ENCODE results near the gene SSBP4. TPM values are rescaled to one million over a fixed set of nuclear protein-coding genes. Genes with fewer than 3 reads are reported as not detected.

The SSBP4 gene
- total and polyA plus RNA-seq, 2 donors (not counting 3 experiments of a cell fraction or from before 2014, with no cell fraction given) = 89.6 to 151 TPM

DNA sequence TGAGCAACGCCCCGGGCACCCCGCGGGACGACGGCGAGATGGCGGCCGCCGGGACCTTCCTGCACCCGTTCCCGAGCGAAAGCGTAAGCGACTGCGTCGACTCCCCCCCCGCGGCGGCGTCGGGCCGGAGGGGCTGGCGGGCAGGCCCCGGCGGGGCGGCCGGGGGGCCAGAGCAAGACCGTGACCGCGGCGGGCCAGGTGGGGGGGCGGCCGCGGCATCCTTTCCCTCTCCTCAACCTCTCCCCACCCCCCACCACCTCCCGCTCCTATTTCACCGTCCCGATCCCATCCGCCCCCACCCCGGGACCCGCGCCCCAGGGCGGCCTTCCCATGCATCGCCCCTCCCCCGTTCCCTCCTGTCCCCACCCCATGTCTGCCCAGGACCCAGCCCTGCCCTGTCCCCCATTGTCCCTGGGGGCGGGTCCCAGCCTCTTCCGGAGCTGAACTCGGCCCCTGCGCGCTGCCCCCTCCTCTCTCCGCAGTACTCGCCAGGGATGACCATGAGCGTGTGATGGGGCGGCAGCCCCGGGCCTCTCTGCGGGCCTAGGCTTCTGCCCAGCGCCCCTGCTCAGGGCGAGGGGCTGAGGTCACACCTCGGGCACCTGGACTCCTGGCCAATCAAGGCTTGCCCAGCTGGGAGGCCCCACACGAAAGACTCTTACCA, 14.7 kb downstream of the SSBP4 start:
- dilution Hi-C loops (cut with MboI; ENCODE audit: extremely low pct_ligation_motif_present, low sequenced_read_pairs) (no loop called here), intact Hi-C loops (cut with micrococcal nuclease) (no loop called here)
- H3K36me3 ChIP-seq (ENCODE audit: control insufficient read depth in 2 of 2, extremely low read depth in 1 of 2, insufficient read depth in 2 of 2, low read length in 2 of 2) = peaks cover 0 to 2% of the 10 kb centered on the region in 2 experiments
- no peaks in the 10 kb centered on the region for H3K27me3 ChIP-seq (ENCODE audit: control insufficient read depth in 2 of 2, insufficient read depth in 2 of 2, low read length in 2 of 2)
- peak overlapping the region in 1 of 3 experiments; percentile 69 for H3K4me3 ChIP-seq (replicated peaks in 1 of 3; ENCODE audit: insufficient read depth in 1 of 3, low read depth in 1 of 3, low read length in 3 of 3)
- no peak overlapping the region for H3K9ac ChIP-seq (replicated peaks; ENCODE audit: extremely low read depth, insufficient read depth, low read length)
- peak; percentile 0 for TF ChIP-seq POLR2AphosphoS5 (IDR thresholded peaks at IDR 0.05; ENCODE audit: insufficient read depth, low read depth, low read length)
- TF ChIP-seq EZH2 (IDR thresholded peaks at IDR 0.05; ENCODE audit: borderline replicate concordance, low read depth, low read length, severe bottlenecking) = no peak
- H3K79me2 ChIP-seq (ENCODE audit: control insufficient read depth, insufficient read depth, low read length) = peaks cover 2% of the 10 kb centered on the region
- no peaks in the 10 kb centered on the region for H3K9me1 ChIP-seq (replicated peaks; ENCODE audit: control insufficient read depth, extremely low read depth, insufficient read depth, low read length)
- BruUV-seq (replicated peaks) = TSS peak; percentile 91
- H2AFZ ChIP-seq (ENCODE audit: low read depth, low read length) = no peak overlapping the region
- H3K4me2 ChIP-seq (ENCODE audit: insufficient read depth, low read length) = no peak overlapping the region
- no peak overlapping the region for H3K27ac ChIP-seq (ENCODE audit: insufficient read depth, low read depth, low read length)
- no peak for FAIRE-seq
- H3K4me1 ChIP-seq (ENCODE audit: control insufficient read depth, extremely low read depth, insufficient read depth, low read length) = peaks cover 19% of the 10 kb centered on the region
- no peaks in the 10 kb centered on the region for H3K9me3 ChIP-seq (replicated peaks; ENCODE audit: control insufficient read depth, insufficient read depth, low read length)
- DNase-seq (ENCODE audit: low read depth, low spot score) = no peak
- CTCF ChIA-PET = no interaction called here
- H4K20me1 ChIP-seq (replicated peaks; ENCODE audit: control insufficient read depth, extremely low read depth, insufficient read depth, low read length) = no peaks in the 10 kb centered on the region
- POLR2A ChIA-PET = no interaction called here

DNA sequence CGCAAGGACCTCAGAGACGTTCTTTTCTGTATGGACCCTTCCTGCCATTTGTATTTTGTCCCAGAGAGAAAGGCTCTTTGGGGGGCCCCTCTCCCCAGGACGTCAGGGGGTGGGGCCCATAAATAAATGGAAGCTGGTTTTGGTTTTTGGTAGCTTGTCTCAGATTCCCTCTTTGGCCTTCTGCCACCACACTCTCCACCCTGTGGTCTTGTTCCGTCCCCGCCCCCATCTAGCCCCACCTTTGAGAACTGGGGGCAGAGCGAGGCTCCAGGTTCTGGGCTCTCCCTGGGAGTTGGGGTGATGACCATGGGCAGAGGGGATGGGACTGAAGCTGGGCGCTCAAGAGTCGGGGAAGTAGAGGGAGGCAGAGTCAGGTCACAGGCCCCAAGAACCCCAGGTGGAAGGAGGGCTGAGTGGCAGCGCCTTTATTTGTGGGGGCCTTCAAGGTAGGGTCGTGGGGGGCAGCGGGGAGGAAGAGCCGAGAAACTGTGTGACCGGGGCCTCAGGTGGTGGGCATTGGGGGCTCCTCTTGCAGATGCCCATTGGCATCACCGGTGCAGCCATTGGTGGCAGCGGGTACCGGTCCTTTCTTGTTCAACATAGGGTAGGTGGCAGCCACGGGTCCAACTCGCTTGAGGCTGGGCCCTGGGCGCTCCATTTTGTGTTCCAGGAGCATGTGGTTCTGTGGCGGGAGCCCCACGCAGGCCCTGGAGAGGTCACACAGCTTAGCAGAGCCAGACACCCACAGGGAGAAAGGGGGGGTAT, 15.4 kb downstream of the SSBP4 start:
- no TSS peak for BruUV-seq (replicated peaks)
- ChIA-PET POLR2A (interaction anchor here (0.6 kb wide), 1 partner anchor 120 kb away, joined by 3 read pairs; no protein-coding TSS in a partner anchor), CTCF (no interaction called here)
- no peaks in the 10 kb centered on the region for H4K20me1 ChIP-seq (replicated peaks; ENCODE audit: control insufficient read depth, extremely low read depth, insufficient read depth, low read length)
- dilution Hi-C loops (cut with MboI; ENCODE audit: extremely low pct_ligation_motif_present, low sequenced_read_pairs) (no loop called here), intact Hi-C loops (cut with micrococcal nuclease) (no loop called here)
- FAIRE-seq (no peak), DNase-seq (ENCODE audit: low read depth, low spot score) (no peak)
- no peak overlapping the region for H3K27ac ChIP-seq (ENCODE audit: insufficient read depth, low read depth, low read length)
- no peak overlapping the region for H3K4me2 ChIP-seq (ENCODE audit: insufficient read depth, low read length)
- H3K9me3 ChIP-seq (replicated peaks; ENCODE audit: control insufficient read depth, insufficient read depth, low read length) = no peaks in the 10 kb centered on the region
- no peak for TF ChIP-seq EZH2 (IDR thresholded peaks at IDR 0.05; ENCODE audit: borderline replicate concordance, low read depth, low read length, severe bottlenecking)
- no peak for TF ChIP-seq POLR2AphosphoS5 (IDR thresholded peaks at IDR 0.05; ENCODE audit: insufficient read depth, low read depth, low read length)
- TF ChIP-seq, protein P1, sequence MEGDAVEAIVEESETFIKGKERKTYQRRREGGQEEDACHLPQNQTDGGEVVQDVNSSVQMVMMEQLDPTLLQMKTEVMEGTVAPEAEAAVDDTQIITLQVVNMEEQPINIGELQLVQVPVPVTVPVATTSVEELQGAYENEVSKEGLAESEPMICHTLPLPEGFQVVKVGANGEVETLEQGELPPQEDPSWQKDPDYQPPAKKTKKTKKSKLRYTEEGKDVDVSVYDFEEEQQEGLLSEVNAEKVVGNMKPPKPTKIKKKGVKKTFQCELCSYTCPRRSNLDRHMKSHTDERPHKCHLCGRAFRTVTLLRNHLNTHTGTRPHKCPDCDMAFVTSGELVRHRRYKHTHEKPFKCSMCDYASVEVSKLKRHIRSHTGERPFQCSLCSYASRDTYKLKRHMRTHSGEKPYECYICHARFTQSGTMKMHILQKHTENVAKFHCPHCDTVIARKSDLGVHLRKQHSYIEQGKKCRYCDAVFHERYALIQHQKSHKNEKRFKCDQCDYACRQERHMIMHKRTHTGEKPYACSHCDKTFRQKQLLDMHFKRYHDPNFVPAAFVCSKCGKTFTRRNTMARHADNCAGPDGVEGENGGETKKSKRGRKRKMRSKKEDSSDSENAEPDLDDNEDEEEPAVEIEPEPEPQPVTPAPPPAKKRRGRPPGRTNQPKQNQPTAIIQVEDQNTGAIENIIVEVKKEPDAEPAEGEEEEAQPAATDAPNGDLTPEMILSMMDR (IDR thresholded peaks at IDR 0.05; ENCODE audit: extremely low read depth in 1 of 2, insufficient read depth in 1 of 2, low read depth in 1 of 2, low read length in 2 of 2) = no peak
- no peak for TF ChIP-seq POLR2A (IDR thresholded peaks at IDR 0.05; ENCODE audit: low read depth, low read length)
- TF ChIP-seq, protein P2, sequence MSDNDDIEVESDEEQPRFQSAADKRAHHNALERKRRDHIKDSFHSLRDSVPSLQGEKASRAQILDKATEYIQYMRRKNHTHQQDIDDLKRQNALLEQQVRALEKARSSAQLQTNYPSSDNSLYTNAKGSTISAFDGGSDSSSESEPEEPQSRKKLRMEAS (IDR thresholded peaks at IDR 0.05; ENCODE audit: insufficient read depth, insufficient read length) = no peak
- TF ChIP-seq JUN (IDR thresholded peaks at IDR 0.05; ENCODE audit: borderline replicate concordance, insufficient read depth, insufficient read length, low read depth) = no peak
- no peaks in the 10 kb centered on the region for H3K27me3 ChIP-seq (ENCODE audit: control insufficient read depth in 2 of 2, insufficient read depth in 2 of 2, low read length in 2 of 2)
- no peak overlapping the region for H3K9ac ChIP-seq (replicated peaks; ENCODE audit: extremely low read depth, insufficient read depth, low read length)
- no peak overlapping the region for H2AFZ ChIP-seq (ENCODE audit: low read depth, low read length)
- H3K9me1 ChIP-seq (replicated peaks; ENCODE audit: control insufficient read depth, extremely low read depth, insufficient read depth, low read length) = no peaks in the 10 kb centered on the region
- peaks cover 0 to 2% of the 10 kb centered on the region in 2 experiments for H3K36me3 ChIP-seq (ENCODE audit: control insufficient read depth in 2 of 2, extremely low read depth in 1 of 2, insufficient read depth in 2 of 2, low read length in 2 of 2)
- peaks cover 17% of the 10 kb centered on the region for H3K4me1 ChIP-seq (ENCODE audit: control insufficient read depth, extremely low read depth, insufficient read depth, low read length)
- H3K4me3 ChIP-seq (replicated peaks in 1 of 3; ENCODE audit: insufficient read depth in 1 of 3, low read depth in 1 of 3, low read length in 3 of 3) = no peak overlapping the region
- H3K79me2 ChIP-seq (ENCODE audit: control insufficient read depth, insufficient read depth, low read length) = peaks cover 2% of the 10 kb centered on the region
